Suprapubic skin (tissue), 4 donors: ENCODE results near the gene KRTAP4-2. TPM values are rescaled to one million over a fixed set of nuclear protein-coding genes. Genes with fewer than 3 reads are reported as not detected.
"Not testable (repeated sequence)": the region's sequence is repeated elsewhere in the genome, so short reads cannot be mapped to it uniquely, and the experiment has no call there.

Source experiments
- DNase-seq, 2 donors: peaks; one replicate each; pipeline ENCODE4 v3.0.0-alpha.2; 2019; ENCODE audit warnings: low spot score in 2 of 2
- H3K27ac ChIP-seq: fragments of 200-600 bp; sonication (generic); one replicate; pipeline ENCODE4 v1.5.1; 2019
- H3K27me3 ChIP-seq: fragments of 200-600 bp; sonication (generic); one replicate; pipeline ENCODE4 v1.5.1; 2019
- H3K36me3 ChIP-seq: fragments of 200-600 bp; sonication (generic); one replicate; pipeline ENCODE4 v1.5.1; 2019
- H3K4me1 ChIP-seq: fragments of 200-600 bp; sonication (generic); one replicate; pipeline ENCODE4 v1.5.1; 2019
- H3K4me3 ChIP-seq: fragments of 200-600 bp; sonication (generic); one replicate; pipeline ENCODE4 v1.5.1; 2019; ENCODE audit warnings: mild to moderate bottlenecking
- H3K9me3 ChIP-seq: fragments of 200-600 bp; sonication (generic); one replicate; pipeline ENCODE4 v1.5.1; 2019
- EP300 ChIP-seq: sonication (generic); formaldehyde crosslinking; IDR thresholded peaks from one replicate; pipeline ENCODE4 v1.6.1; 2017; ENCODE audit warnings: antibody characterized with exemption
- POLR2A ChIP-seq, 2 donors: fragments of 450-650 bp; IDR thresholded peaks; one replicate each; pipeline ENCODE4 v1.6.1; 2017; ENCODE audit warnings: antibody characterized with exemption in 2 of 2, mild to moderate bottlenecking in 2 of 2, moderate library complexity in 2 of 2
- POLR2AphosphoS5 ChIP-seq, 3 donors: sonication (generic); formaldehyde crosslinking; IDR thresholded peaks; one replicate each; pipeline ENCODE4 v1.6.1; 2017; ENCODE audit warnings: antibody characterized with exemption in 3 of 3
- WGBS: methylation state at CpG from one replicate; pipeline ENCODE4 v1.1.5; 2018; 5-methylcytosine and 5-hydroxymethylcytosine counted together
- total RNA-seq, 4 donors: library from RNA; depleted of rRNA; stranded (reverse); fragments of >200 nt; gene quantifications; one replicate each; pipeline ENCODE4 v1.1.0, GENCODE V29; 2016
- TF ChIP-seq, protein P1 (sequence below), 2 donors: fragments of 200-600 bp in 1 of 2; fragments of 450-650 bp in 1 of 2; sonication (generic) in 1 of 2; IDR thresholded peaks; one replicate each; pipeline ENCODE4 v1.5.1; 2016 to 2019; ENCODE audit warnings: antibody characterized with exemption in 2 of 2, mild to moderate bottlenecking in 1 of 2, moderate library complexity in 1 of 2

Gene KRTAP4-2
- total RNA-seq, 4 donors from 2014 or later = 16.1 to 86.3 (median 16.3) TPM; not detected in 1

- Histone ChIP-seq H3K27me3 (peaks cover under 1% of the 10 kb centered on the region), H3K36me3 (no peaks in the 10 kb centered on the region), H3K4me3 (no peak overlapping the region), H3K27ac (no peak overlapping the region), H3K4me1 (no peaks in the 10 kb centered on the region), H3K9me3 (peaks cover 9% of the 10 kb centered on the region)
- no peak for TF ChIP-seq EP300
- TF ChIP-seq POLR2A (IDR thresholded peaks at IDR 0.05) = no peak
- TF ChIP-seq, protein P1, sequence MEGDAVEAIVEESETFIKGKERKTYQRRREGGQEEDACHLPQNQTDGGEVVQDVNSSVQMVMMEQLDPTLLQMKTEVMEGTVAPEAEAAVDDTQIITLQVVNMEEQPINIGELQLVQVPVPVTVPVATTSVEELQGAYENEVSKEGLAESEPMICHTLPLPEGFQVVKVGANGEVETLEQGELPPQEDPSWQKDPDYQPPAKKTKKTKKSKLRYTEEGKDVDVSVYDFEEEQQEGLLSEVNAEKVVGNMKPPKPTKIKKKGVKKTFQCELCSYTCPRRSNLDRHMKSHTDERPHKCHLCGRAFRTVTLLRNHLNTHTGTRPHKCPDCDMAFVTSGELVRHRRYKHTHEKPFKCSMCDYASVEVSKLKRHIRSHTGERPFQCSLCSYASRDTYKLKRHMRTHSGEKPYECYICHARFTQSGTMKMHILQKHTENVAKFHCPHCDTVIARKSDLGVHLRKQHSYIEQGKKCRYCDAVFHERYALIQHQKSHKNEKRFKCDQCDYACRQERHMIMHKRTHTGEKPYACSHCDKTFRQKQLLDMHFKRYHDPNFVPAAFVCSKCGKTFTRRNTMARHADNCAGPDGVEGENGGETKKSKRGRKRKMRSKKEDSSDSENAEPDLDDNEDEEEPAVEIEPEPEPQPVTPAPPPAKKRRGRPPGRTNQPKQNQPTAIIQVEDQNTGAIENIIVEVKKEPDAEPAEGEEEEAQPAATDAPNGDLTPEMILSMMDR (IDR thresholded peaks at IDR 0.05) = no peak
- TF ChIP-seq POLR2AphosphoS5 (IDR thresholded peaks at IDR 0.05) = no peak
- WGBS = 84% methylated on average over 2 of the region's 2 CpGs
- no peak for DNase-seq
Measured at GRCh38 chr17:41145261-41145660, 32.8 kb downstream of the KRTAP4-2 start.

DNA sequence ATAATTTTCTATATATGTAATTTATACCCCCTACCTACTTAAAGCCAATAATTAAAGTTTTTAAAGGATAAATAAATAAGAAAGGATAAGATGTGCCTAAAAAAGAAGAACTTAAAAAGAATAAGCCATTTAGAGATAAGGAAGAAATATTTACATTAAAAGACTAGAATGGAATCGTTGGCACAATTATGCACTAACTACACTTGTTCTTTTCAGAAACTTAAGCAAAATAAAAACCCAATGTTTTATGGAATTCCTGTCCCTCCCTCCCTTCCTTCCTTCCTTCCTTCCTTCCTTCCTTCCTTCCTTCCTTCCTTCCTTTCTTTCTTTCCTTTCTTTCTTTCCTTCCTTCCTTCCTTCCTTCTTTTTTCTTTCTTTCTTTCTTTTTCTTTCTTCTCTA is 33.2 kb downstream of the KRTAP4-2 start:
- Histone ChIP-seq H3K9me3 (peaks cover 11% of the 10 kb centered on the region), H3K4me1 (no peaks in the 10 kb centered on the region), H3K36me3 (no peaks in the 10 kb centered on the region), H3K27me3 (peaks cover 4% of the 10 kb centered on the region), H3K27ac (no peak overlapping the region), H3K4me3 (no peak overlapping the region)
- TF ChIP-seq POLR2AphosphoS5 (IDR thresholded peaks at IDR 0.05) = no peak
- no peak for TF ChIP-seq EP300
- TF ChIP-seq POLR2A (IDR thresholded peaks at IDR 0.05) = no peak
- TF ChIP-seq, protein P1 (IDR thresholded peaks at IDR 0.05) = no peak
- 91% methylated on average over 1 of the region's 1 CpG for WGBS
- no peak for DNase-seq

- H3K27ac ChIP-seq = no peak overlapping the region
- DNase-seq = no peak
- no peaks in the 10 kb centered on the region for H3K36me3 ChIP-seq
- peaks cover 14% of the 10 kb centered on the region for H3K9me3 ChIP-seq
- TF ChIP-seq, protein P1 (IDR thresholded peaks at IDR 0.05) = no peak
- TF ChIP-seq POLR2A (IDR thresholded peaks at IDR 0.05) (no peak), POLR2AphosphoS5 (IDR thresholded peaks at IDR 0.05) (no peak), EP300 (no peak)
- H3K4me3 ChIP-seq = no peak overlapping the region
- no peaks in the 10 kb centered on the region for H3K4me1 ChIP-seq
- peaks cover 6% of the 10 kb centered on the region for H3K27me3 ChIP-seq
Measured at GRCh38 chr17:41141361-41141760, 36.7 kb downstream of the KRTAP4-2 start.

GRCh38 chr17:41140360-41141131 is 37.5 kb downstream of the KRTAP4-2 start, which contains the start of gene KRTAP4-6:
TSS of gene KRTAP4-6 (minus strand) at chr17:41140544. CDS start at chr17:41140487, 57 bp downstream.
- no peaks in the 10 kb centered on the region for H3K36me3 ChIP-seq
- TF ChIP-seq POLR2AphosphoS5 (IDR thresholded peaks at IDR 0.05) (no peak), POLR2A (IDR thresholded peaks at IDR 0.05) (no peak), EP300 (no peak)
- TF ChIP-seq, protein P1 (IDR thresholded peaks at IDR 0.05) = no peak
- WGBS = 82% methylated on average over 6 of the region's 6 CpGs

DNA sequence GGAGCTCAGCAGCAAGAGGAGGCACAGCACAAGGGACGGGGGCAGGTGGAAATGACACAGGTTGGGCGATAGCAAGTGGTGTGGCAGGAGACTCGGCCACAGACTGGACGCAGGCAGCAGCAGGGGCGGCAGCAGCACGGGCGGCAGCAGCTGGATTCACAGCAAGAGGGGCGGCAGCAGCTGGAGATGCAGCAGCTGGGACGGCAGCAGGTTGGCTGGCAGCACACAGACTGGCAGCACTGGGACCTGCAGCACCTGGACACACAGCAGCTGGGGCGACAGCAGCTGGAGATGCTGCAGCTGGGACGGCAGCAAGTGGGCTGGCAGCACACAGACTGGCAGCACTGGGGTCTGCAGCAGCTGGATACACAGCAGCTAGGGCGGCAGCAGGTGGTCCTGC is 38.2 kb downstream of the KRTAP4-2 start:
- not testable (repeated sequence) for H3K4me1 ChIP-seq, H3K27ac ChIP-seq, H3K4me3 ChIP-seq, H3K27me3 ChIP-seq, H3K36me3 ChIP-seq, DNase-seq
- 87% methylated on average over 11 of the region's 12 CpGs for WGBS
- H3K9me3 ChIP-seq = peaks cover 14% of the 10 kb centered on the region

More at GRCh38 chr17:41140360-41141131, 37.5 kb downstream of the KRTAP4-2 start, which contains the start of gene KRTAP4-6:
- H3K9me3 ChIP-seq = peaks cover 14% of the 10 kb centered on the region
- no peak within 1 kb of the TSS for H3K27ac ChIP-seq
- H3K27me3 ChIP-seq = peaks cover 6% of the 10 kb centered on the region
- no peaks in the 10 kb centered on the region for H3K4me1 ChIP-seq
- no peak for DNase-seq
- no peak within 1 kb of the TSS for H3K4me3 ChIP-seq
